Epithelial cell of prostate (primary cell): ENCODE data around the gene UGT1A3.

Experiments
- DNase-seq: peaks from one replicate; pipeline ENCODE4 v3.0.0-alpha.2; 2011; ENCODE audit warnings: low read depth, low spot score
- H3K27ac ChIP-seq: fragments of 450-650 bp; 2 replicates; pipeline ENCODE4 v1.5.1; 2017; ENCODE audit warnings: mild to moderate bottlenecking

The UGT1A3 gene

DNA sequence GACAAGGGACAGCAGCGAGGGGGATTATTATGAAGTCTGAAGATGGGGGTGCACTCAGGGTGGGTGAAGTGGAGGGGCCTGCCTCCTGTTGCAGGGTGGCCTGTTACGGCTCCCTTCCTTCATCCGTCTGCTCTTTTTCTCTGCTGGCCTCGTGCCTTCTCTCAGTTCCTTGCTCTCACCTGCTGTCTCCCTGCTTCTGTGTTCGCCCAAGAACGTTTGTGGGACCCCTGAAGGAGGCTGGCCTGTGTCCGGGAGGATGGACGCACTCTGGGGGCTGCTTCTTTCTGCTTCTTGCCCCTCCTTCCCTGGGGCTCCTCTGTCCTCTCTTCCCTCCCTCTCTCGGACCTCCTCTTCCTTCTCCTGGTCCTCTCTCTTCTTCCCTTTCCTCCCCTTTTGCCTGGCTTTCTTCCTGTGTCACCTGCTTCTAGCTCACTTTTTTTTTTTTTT is 63.1 kb downstream of the UGT1A3 start:
- no peak for DNase-seq
- no peak overlapping the region for H3K27ac ChIP-seq

- no peak for DNase-seq
These were observed 63.9 kb downstream of the UGT1A3 start for GRCh38 chr2:233792720-233793119.

GRCh38 chr2:233793465-233794127 is 64.8 kb downstream of the UGT1A3 start:
- H3K27ac ChIP-seq: no peak overlapping the region
- DNase-seq: no peak

More at GRCh38 chr2:233792720-233793119, 63.9 kb downstream of the UGT1A3 start:
- no peak overlapping the region for H3K27ac ChIP-seq

- no peak for DNase-seq
These were observed 65.4 kb downstream of the UGT1A3 start for GRCh38 chr2:233794128-233794658.

DNA sequence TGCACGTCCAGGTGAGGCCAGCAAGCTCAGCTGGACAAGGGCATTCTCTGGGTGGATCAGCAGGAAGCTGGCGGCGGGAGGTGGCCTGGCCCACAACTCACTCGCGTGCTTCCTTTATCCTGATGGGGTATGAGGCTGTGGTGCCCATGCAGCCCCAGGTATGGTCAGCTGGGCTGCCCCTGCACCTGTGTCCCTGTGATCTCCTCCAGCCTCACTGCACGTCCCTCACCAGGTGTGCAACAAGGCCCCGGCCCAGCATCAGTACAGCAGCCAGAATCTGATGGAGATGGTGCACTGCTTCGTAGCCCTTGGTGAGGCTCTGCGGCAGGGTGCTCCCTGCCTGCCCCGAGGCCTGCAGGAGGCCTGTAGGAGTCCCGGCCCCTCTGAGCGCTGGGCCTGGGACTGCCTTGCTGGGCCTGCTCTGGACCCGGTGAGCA is 66.9 kb downstream of the UGT1A3 start:
- no peak for DNase-seq
- H3K27ac ChIP-seq: no peak overlapping the region

More at GRCh38 chr2:233794128-233794658, 65.4 kb downstream of the UGT1A3 start:
- no peak overlapping the region for H3K27ac ChIP-seq

- H3K27ac ChIP-seq: no peak overlapping the region
- no peak for DNase-seq
These were observed 67.4 kb downstream of the UGT1A3 start for GRCh38 chr2:233796254-233796653.

- no peak overlapping the region for H3K27ac ChIP-seq
- DNase-seq: no peak
These were observed 69.7 kb downstream of the UGT1A3 start for GRCh38 chr2:233798335-233799086.

DNA sequence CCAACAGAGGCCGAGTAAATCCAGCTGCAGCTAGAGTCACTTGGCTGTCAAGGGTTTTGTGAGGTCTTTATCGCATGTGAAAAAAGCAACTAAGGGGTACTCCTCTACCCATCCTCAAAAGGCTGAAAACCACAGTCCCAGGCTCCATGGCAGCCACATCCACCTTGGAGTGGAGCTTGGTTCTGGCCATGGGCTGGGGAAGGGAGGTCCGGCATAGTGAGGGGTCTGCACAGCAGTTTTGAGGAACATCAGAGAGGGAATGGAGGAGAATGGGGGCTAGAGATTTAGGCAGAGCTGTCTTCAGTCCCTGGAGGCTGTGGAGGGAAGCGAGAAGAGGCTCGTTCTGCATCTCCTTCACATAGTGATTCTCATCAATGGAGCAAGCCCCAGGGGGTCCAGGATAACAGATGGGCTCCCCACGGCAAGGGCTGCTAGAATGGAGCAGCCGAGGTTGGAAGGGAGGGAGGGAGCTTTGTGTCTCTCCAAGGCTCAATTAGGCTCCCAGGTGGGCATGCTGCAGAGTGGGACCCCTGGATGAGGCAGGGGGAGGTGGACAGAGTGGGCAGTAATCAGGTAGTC is 70.3 kb downstream of the UGT1A3 start:
- H3K27ac ChIP-seq: no peak overlapping the region
- DNase-seq: no peak

DNA sequence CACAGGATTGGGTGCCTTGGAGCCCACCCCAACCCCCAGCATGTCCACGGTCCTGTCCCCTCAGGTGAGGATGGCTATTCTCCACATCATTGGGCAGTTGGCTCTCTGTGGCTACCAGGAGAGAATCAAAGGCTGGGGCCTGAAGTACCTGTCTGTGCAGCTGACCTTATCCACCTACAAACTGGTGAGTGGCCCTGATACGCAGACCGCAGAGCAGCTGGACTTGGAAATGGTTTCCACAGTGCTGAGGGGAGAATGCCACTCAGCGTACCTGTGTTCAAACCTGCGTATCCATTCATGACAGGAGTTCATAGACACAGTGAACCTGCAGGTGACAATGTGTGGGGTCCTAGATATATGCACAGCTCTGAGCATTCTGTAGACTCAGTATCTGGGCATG is 70.9 kb downstream of the UGT1A3 start:
- DNase-seq: no peak
- no peak overlapping the region for H3K27ac ChIP-seq

- H3K27ac ChIP-seq: no peak overlapping the region
- DNase-seq: no peak
These were observed 71.4 kb downstream of the UGT1A3 start for GRCh38 chr2:233800208-233800607.

- H3K27ac ChIP-seq: no peak overlapping the region
- no peak for DNase-seq
These were observed 72.7 kb downstream of the UGT1A3 start for GRCh38 chr2:233801357-233802131.

DNA sequence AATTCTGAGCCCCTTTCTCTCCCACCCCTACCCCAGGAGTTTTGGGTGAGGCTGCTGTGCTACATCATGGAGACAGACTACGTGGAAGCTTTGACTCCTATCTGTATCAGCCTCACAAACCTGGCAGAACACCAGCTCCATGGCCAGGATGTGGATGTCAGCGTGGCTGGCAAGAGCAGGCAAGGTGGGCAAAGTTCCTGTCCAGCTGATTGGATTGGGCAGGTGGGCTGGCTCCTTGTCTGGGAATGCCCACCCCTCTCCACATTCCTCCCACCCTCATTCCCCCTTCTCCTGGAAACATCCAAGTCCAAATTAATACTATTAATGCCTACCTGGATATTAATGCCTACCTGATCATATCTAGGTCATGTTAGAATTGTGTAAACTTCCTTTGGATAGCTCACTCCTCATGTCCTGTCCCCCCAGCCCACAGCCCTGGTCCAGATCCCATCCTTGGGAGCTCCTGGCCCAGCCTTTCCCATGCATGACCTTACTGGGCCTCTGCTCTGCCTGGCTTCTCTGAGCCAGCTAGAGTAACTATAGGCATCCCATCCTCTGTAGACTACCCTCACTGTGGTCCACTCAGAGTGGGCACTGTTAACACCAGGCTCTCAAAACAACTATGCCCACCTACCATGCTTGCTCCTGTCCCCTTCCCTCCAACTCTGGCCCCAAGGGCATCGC is 73.4 kb downstream of the UGT1A3 start:
- no peak for DNase-seq
- H3K27ac ChIP-seq: no peak overlapping the region

GRCh38 chr2:233803292-233803911 is 74.6 kb downstream of the UGT1A3 start:
- no peak for DNase-seq
- no peak overlapping the region for H3K27ac ChIP-seq

GRCh38 chr2:233803994-233804393 is 75.2 kb downstream of the UGT1A3 start:
- DNase-seq: no peak
- H3K27ac ChIP-seq: no peak overlapping the region

- no peak for DNase-seq
- H3K27ac ChIP-seq: no peak overlapping the region
These were observed 78.5 kb downstream of the UGT1A3 start for GRCh38 chr2:233807215-233807865.

- no peak overlapping the region for H3K27ac ChIP-seq
- DNase-seq: no peak
These were observed 79.4 kb downstream of the UGT1A3 start for GRCh38 chr2:233807966-233808935.

- H3K27ac ChIP-seq: no peak overlapping the region
- DNase-seq: no peak
These were observed 81.5 kb downstream of the UGT1A3 start for GRCh38 chr2:233810385-233810784.

DNA sequence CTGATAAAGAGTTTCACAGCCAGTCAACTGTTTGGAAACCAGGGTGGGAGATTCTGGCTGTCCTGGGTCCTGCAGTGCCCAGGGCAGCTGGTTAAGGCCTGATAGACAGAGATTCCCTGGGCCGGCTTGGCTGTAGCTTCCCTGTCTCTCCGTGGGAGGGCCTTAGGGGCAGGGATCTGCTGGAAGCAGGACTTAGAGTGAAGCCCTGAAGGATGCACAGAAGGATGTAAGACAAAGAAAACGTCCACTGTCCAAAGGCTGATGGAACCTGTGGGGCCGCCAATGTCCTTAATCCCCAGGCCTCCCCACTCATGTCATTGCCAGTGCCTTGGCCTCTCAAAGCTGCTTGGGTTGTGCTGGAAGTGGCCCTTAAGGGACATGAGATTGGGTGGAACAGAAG is 82.2 kb downstream of the UGT1A3 start:
- no peak overlapping the region for H3K27ac ChIP-seq
- DNase-seq: no peak
